ENCODE results near the gene CAPN10. TPM values are rescaled to one million over a fixed set of nuclear protein-coding genes. Genes with fewer than 3 reads are reported as not detected.
A peak's percentile ranks its signal among the peaks of the same experiment; 100 is the strongest.

Gene CAPN10
- total RNA-seq, 1 experiment from 2014 or later, result 5.7 TPM

- no peak for DNase-seq (ENCODE audit: low spot score)
These were observed 12.0 kb upstream of the CAPN10 start for GRCh38 chr2:240574386-240575100.

- DNase-seq (ENCODE audit: low spot score), result no peak
These were observed 11.2 kb upstream of the CAPN10 start for GRCh38 chr2:240575101-240575965.

- DNase-seq (ENCODE audit: low spot score), result no peak
These were observed 10.5 kb upstream of the CAPN10 start for GRCh38 chr2:240576036-240576435.

GRCh38 chr2:240576436-240577205, 9.9 kb upstream of the CAPN10 start:
- DNase-seq (ENCODE audit: low spot score), result no peak

- DNase-seq (ENCODE audit: low spot score), result no peak
These were observed 9.0 kb upstream of the CAPN10 start for GRCh38 chr2:240577281-240578109.

- no peak for DNase-seq (ENCODE audit: low spot score)
These were observed 8.5 kb upstream of the CAPN10 start for GRCh38 chr2:240578110-240578450.

GRCh38 chr2:240578488-240578887, 8.0 kb upstream of the CAPN10 start:
- no peak for DNase-seq (ENCODE audit: low spot score)

- no peak for DNase-seq (ENCODE audit: low spot score)
These were observed 7.3 kb upstream of the CAPN10 start for GRCh38 chr2:240579071-240579762.

- peak; percentile 89 for DNase-seq (ENCODE audit: low spot score)
These were observed 6.5 kb upstream of the CAPN10 start for GRCh38 chr2:240579771-240580614.

GRCh38 chr2:240581811-240582210, 4.7 kb upstream of the CAPN10 start:
- DNase-seq (ENCODE audit: low spot score), result no peak

- DNase-seq (ENCODE audit: low spot score), result no peak
These were observed 3.8 kb upstream of the CAPN10 start for GRCh38 chr2:240582781-240583180.

- no peak for DNase-seq (ENCODE audit: low spot score)
These were observed 2.8 kb upstream of the CAPN10 start for GRCh38 chr2:240583774-240584173.

GRCh38 chr2:240584486-240585031, 2.0 kb upstream of the CAPN10 start:
- DNase-seq (ENCODE audit: low spot score), result no peak

GRCh38 chr2:240585101-240585500, 1.4 kb upstream of the CAPN10 start:
- no peak for DNase-seq (ENCODE audit: low spot score)

- no peak for DNase-seq (ENCODE audit: low spot score)
These were observed 795 bp upstream of the CAPN10 start for GRCh38 chr2:240585681-240586197.

- DNase-seq (ENCODE audit: low spot score), result no peak
These were observed 626 bp downstream of the CAPN10 start for GRCh38 chr2:240586919-240587800.

- no peak for DNase-seq (ENCODE audit: low spot score)
These were observed 1.6 kb downstream of the CAPN10 start for GRCh38 chr2:240588006-240588655.

- no peak for DNase-seq (ENCODE audit: low spot score)
These were observed 2.1 kb downstream of the CAPN10 start for GRCh38 chr2:240588669-240589068.
